ENCODE measurements around the gene MYH4.

DNA sequence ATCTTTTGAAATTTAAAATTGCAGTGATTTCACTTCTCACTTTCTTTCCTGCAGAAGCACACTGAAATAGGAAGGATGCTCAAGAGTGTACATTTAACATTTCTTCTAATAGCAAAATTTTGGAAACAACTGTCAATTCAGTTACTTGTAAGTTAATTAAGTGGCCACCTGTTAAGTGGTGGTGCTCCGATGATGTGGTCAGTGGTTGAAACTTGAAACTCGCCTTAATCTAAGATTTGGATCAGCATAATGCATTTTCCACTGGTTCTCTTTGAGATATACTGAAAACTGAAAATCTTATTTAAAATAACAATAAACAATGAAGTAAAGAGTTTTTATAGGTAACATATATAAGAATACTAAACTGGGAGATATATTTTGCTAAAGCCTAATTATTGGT is 40.6 kb downstream of the MYH4 start:
- no peak for TF ChIP-seq CTCF (IDR thresholded peaks at IDR 0.05)
- no peak for TF ChIP-seq POLR2A (IDR thresholded peaks at IDR 0.05)
